ENCODE results near the gene BSCL2. TPM values are rescaled to one million over a fixed set of nuclear protein-coding genes. Genes with fewer than 3 reads are reported as not detected.
"Not testable (repeated sequence)": the region's sequence is repeated elsewhere in the genome, so short reads cannot be mapped to it uniquely, and the experiment has no call there.

BSCL2 gene
- total RNA-seq, 1 donor from 2014 or later: 23.0 TPM

- ATAC-seq; DNase-seq (ENCODE audit: missing footprints): not testable (repeated sequence)
- intact Hi-C loops (cut with DNase I): loop anchor here (10.0 kb wide), 1 partner anchor 109 kb away; the partner anchor contains the start of gene TUT1
Observed at GRCh38 chr11:62703921-62704320, 3.3 kb downstream of the BSCL2 start.

GRCh38 chr11:62702246-62702645 lies 5.0 kb downstream of the BSCL2 start:
- DNase-seq (ENCODE audit: missing footprints) (no peak), ATAC-seq (no peak)
- intact Hi-C loops (cut with DNase I): loop anchor here (10.0 kb wide), 1 partner anchor 107 kb away; the partner anchor contains the start of gene TUT1

GRCh38 chr11:62694455-62695167 lies 12.6 kb downstream of the BSCL2 start:
- DNase-seq (ENCODE audit: missing footprints) (peak; percentile 86), ATAC-seq (peak; percentile 78)
- intact Hi-C loops (cut with DNase I): loop anchor here (1.0 to 5.0 kb wide), 2 partner anchors 13 to 297 kb away; no protein-coding TSS in a partner anchor

- intact Hi-C loops (cut with DNase I): loop anchor here (1.0 to 5.0 kb wide), 2 partner anchors 12 to 296 kb away; no protein-coding TSS in a partner anchor
- DNase-seq (ENCODE audit: missing footprints); ATAC-seq: not testable (repeated sequence)
Observed at GRCh38 chr11:62693624-62694023, 13.6 kb downstream of the BSCL2 start.

- peak; percentile 93 for ATAC-seq
- intact Hi-C loops (cut with DNase I): loop anchor here (5.0 kb wide), 1 partner anchor 292 kb away; no protein-coding TSS in a partner anchor
- DNase-seq (ENCODE audit: missing footprints): peak; percentile 85
Observed at GRCh38 chr11:62689421-62690183, 17.6 kb downstream of the BSCL2 start, which contains the start of gene LRRN4CL. TSS of gene LRRN4CL (minus strand) at chr11:62689530. CDS start at chr11:62688508, 1,022 bp downstream.

GRCh38 chr11:62688491-62688890 lies 18.7 kb downstream of the BSCL2 start:
- no peak for ATAC-seq
- intact Hi-C loops (cut with DNase I): no loop called here
- DNase-seq (ENCODE audit: missing footprints): no peak

- DNase-seq (ENCODE audit: missing footprints) (no peak), ATAC-seq (peak; percentile 32)
- intact Hi-C loops (cut with DNase I): no loop called here
Observed at GRCh38 chr11:62687508-62688396, 19.5 kb downstream of the BSCL2 start.

GRCh38 chr11:62682518-62682917 lies 24.7 kb downstream of the BSCL2 start:
- intact Hi-C loops (cut with DNase I): no loop called here
- ATAC-seq (no peak), DNase-seq (ENCODE audit: missing footprints) (no peak)

GRCh38 chr11:62680825-62681240 lies 26.4 kb downstream of the BSCL2 start:
- no peak for DNase-seq (ENCODE audit: missing footprints)
- peak; percentile 74 for ATAC-seq
- intact Hi-C loops (cut with DNase I): loop anchor here (1.0 kb wide), 1 partner anchor 13 kb away; no protein-coding TSS in a partner anchor

GRCh38 chr11:62678770-62679696 lies 28.2 kb downstream of the BSCL2 start, which contains the start of gene UBXN1:
TSS of gene UBXN1 (minus strand) at chr11:62679073. CDS start at chr11:62678923, 150 bp downstream.
- peak; percentile 95 for DNase-seq (ENCODE audit: missing footprints)
- intact Hi-C loops (cut with DNase I): loop anchor here (5.0 kb wide), 1 partner anchor 277 kb away; no protein-coding TSS in a partner anchor
- ATAC-seq: peak; percentile 89

GRCh38 chr11:62678433-62678769 lies 28.8 kb downstream of the BSCL2 start:
- intact Hi-C loops (cut with DNase I): loop anchor here (5.0 kb wide), 1 partner anchor 276 kb away; no protein-coding TSS in a partner anchor
- DNase-seq (ENCODE audit: missing footprints) (no peak), ATAC-seq (no peak)

- DNase-seq (ENCODE audit: missing footprints) (no peak), ATAC-seq (no peak)
- intact Hi-C loops (cut with DNase I): loop anchor here (5.0 kb wide), 1 partner anchor 275 kb away; no protein-coding TSS in a partner anchor
Observed at GRCh38 chr11:62677714-62678113, 29.5 kb downstream of the BSCL2 start.

GRCh38 chr11:62677156-62677555 lies 30.1 kb downstream of the BSCL2 start:
- intact Hi-C loops (cut with DNase I): loop anchor here (5.0 kb wide), 1 partner anchor 275 kb away; no protein-coding TSS in a partner anchor
- ATAC-seq: no peak
- no peak for DNase-seq (ENCODE audit: missing footprints)

- no peak for ATAC-seq
- intact Hi-C loops (cut with DNase I): loop anchor here (5.0 kb wide), 1 partner anchor 274 kb away; no protein-coding TSS in a partner anchor
- no peak for DNase-seq (ENCODE audit: missing footprints)
Observed at GRCh38 chr11:62676698-62677097, 30.5 kb downstream of the BSCL2 start.

- intact Hi-C loops (cut with DNase I): loop anchor here (5.0 kb wide), 1 partner anchor 273 kb away; no protein-coding TSS in a partner anchor
- DNase-seq (ENCODE audit: missing footprints); ATAC-seq: not testable (repeated sequence)
Observed at GRCh38 chr11:62675415-62675814, 31.8 kb downstream of the BSCL2 start.

GRCh38 chr11:62673196-62673525 lies 34.1 kb downstream of the BSCL2 start:
- no peak for DNase-seq (ENCODE audit: missing footprints)
- intact Hi-C loops (cut with DNase I): no loop called here
- no peak for ATAC-seq

All from Right ventricle myocardium inferior (tissue), 1 donor.